Upper lobe of right lung (tissue), 1 donor: ENCODE measurements around the gene CCL1. TPM values are rescaled to one million over a fixed set of nuclear protein-coding genes. Genes with fewer than 3 reads are reported as not detected.

Experiments used
- ATAC-seq: fragments of 200-7000 bp; cut with Tn5 transposase; one replicate; pipeline ENCODE4 v1.9.1; 2020; ENCODE audit warnings: mild to moderate bottlenecking, moderate library complexity
- DNase-seq: peaks from one replicate; pipeline ENCODE4 v3.0.0-alpha.2; 2020
- H3K27ac ChIP-seq: fragments of 200-600 bp; one replicate; pipeline ENCODE4 v1.8.0; 2022
- H3K27me3 ChIP-seq: fragments of 200-600 bp; one replicate; pipeline ENCODE4 v1.8.0; 2022; ENCODE audit warnings: mild to moderate bottlenecking
- H3K36me3 ChIP-seq: fragments of 200-600 bp; one replicate; pipeline ENCODE4 v1.8.0; 2022
- H3K4me1 ChIP-seq: fragments of 200-600 bp; one replicate; pipeline ENCODE4 v1.8.0; 2022
- H3K4me3 ChIP-seq: fragments of 200-600 bp; one replicate; pipeline ENCODE4 v1.8.0; 2022; ENCODE audit warnings: mild to moderate bottlenecking
- H3K9me3 ChIP-seq: fragments of 200-600 bp; one replicate; pipeline ENCODE4 v1.8.0; 2022
- CTCF ChIP-seq: fragments of 200-600 bp; IDR thresholded peaks from one replicate; pipeline ENCODE4 v1.8.0; 2022; ENCODE audit warnings: antibody characterized with exemption
- intact Hi-C: fragments of 100-400 bp; cut with DNase I; formaldehyde crosslinking; loops from one replicate; pipeline ENCODE4 v1.11.0; 2022
- total RNA-seq: library from RNA; stranded (reverse); fragmentation: NEBNext Ultra II Directional; extraction: Animal tissue kit (Norgen Biotek cat#: 25700); gene quantifications from one replicate; pipeline ENCODE4 v1.2.1, GENCODE V29; 2021
- donor health status: DM: no; HTN: yes; CAD: no; lungs with severe emphysema.

The CCL1 gene
- total RNA-seq, 1 donor from 2014 or later, result not detected

GRCh38 chr17:34357398-34357797, 5.6 kb downstream of the CCL1 start:
- H3K9me3 ChIP-seq, result no peaks in the 10 kb centered on the region
- intact Hi-C loops, result no loop called here
- ATAC-seq (no peak), DNase-seq (no peak)
- H3K4me3 ChIP-seq, result no peak overlapping the region
- no peaks in the 10 kb centered on the region for H3K36me3 ChIP-seq
- H3K4me1 ChIP-seq, result peaks cover 8% of the 10 kb centered on the region
- TF ChIP-seq CTCF, result no peak
- no peaks in the 10 kb centered on the region for H3K27me3 ChIP-seq
- H3K27ac ChIP-seq, result no peak overlapping the region

- Histone ChIP-seq H3K4me1 (peaks cover 8% of the 10 kb centered on the region), H3K9me3 (no peaks in the 10 kb centered on the region), H3K4me3 (no peak within 1 kb of the TSS), H3K27ac (no peak within 1 kb of the TSS), H3K27me3 (no peaks in the 10 kb centered on the region), H3K36me3 (no peaks in the 10 kb centered on the region)
- ATAC-seq (peak; percentile 39), DNase-seq (no peak)
- intact Hi-C loops, result no loop called here
- no peak for TF ChIP-seq CTCF
Observed at GRCh38 chr17:34356194-34356593, 6.8 kb downstream of the CCL1 start, which contains the start of gene CCL13. TSS of gene CCL13 (plus strand) at chr17:34356480. CDS start at chr17:34356527, 47 bp downstream.

GRCh38 chr17:34354637-34355036, 8.4 kb downstream of the CCL1 start:
- no peak overlapping the region for H3K4me3 ChIP-seq
- no peaks in the 10 kb centered on the region for H3K36me3 ChIP-seq
- DNase-seq (no peak), ATAC-seq (no peak)
- H3K9me3 ChIP-seq, result no peaks in the 10 kb centered on the region
- no peak for TF ChIP-seq CTCF
- H3K4me1 ChIP-seq, result peaks cover 8% of the 10 kb centered on the region
- H3K27me3 ChIP-seq, result no peaks in the 10 kb centered on the region
- intact Hi-C loops, result no loop called here
- no peak overlapping the region for H3K27ac ChIP-seq

GRCh38 chr17:34352191-34352590, 10.8 kb downstream of the CCL1 start:
- Histone ChIP-seq H3K4me1 (peaks cover 8% of the 10 kb centered on the region), H3K27ac (no peak overlapping the region), H3K27me3 (no peaks in the 10 kb centered on the region), H3K9me3 (no peaks in the 10 kb centered on the region), H3K4me3 (no peak overlapping the region), H3K36me3 (no peaks in the 10 kb centered on the region)
- intact Hi-C loops, result no loop called here
- TF ChIP-seq CTCF, result no peak
- ATAC-seq (no peak), DNase-seq (no peak)

- Histone ChIP-seq H3K9me3 (no peaks in the 10 kb centered on the region), H3K36me3 (no peaks in the 10 kb centered on the region), H3K4me3 (no peak overlapping the region), H3K27ac (peak overlapping the region; percentile 32), H3K27me3 (no peaks in the 10 kb centered on the region), H3K4me1 (peaks cover 8% of the 10 kb centered on the region)
- TF ChIP-seq CTCF, result no peak
- intact Hi-C loops, result no loop called here
- DNase-seq, result no peak
- ATAC-seq, result no peak
Observed at GRCh38 chr17:34351096-34351495, 11.9 kb downstream of the CCL1 start.

GRCh38 chr17:34349751-34350150, 13.3 kb downstream of the CCL1 start:
- no peak overlapping the region for H3K27ac ChIP-seq
- no peaks in the 10 kb centered on the region for H3K4me1 ChIP-seq
- ATAC-seq, result no peak
- intact Hi-C loops, result no loop called here
- no peaks in the 10 kb centered on the region for H3K9me3 ChIP-seq
- no peak for TF ChIP-seq CTCF
- no peak overlapping the region for H3K4me3 ChIP-seq
- no peak for DNase-seq
- H3K27me3 ChIP-seq, result no peaks in the 10 kb centered on the region
- no peaks in the 10 kb centered on the region for H3K36me3 ChIP-seq
